ENCODE results near the gene APBA1. TPM values are rescaled to one million over a fixed set of nuclear protein-coding genes. Genes with fewer than 3 reads are reported as not detected.

Gene APBA1
- polyA plus RNA-seq, 1 of the 3 experiments (the other 2 are of a cell fraction): 3.1 TPM

DNA sequence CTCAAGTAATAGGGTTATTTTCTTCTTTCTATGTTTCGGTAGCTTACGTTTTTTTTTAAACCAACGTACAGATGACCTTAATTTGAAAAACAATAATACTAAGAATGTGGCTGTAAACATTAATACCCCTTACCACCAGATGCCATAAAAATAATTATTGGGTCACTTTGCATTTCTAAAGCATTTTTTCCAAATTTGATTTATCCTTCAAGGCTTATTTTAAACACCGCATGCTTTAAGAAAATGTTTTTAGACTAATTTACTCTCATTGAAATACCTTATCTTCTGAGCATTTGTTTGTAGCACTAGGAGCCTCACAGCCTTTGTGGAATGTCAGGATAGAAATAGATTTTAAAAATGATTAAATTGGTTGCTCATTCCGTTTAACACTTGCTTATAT, 5.8 kb upstream of the APBA1 start:
- 80% methylated on average over 5 of the region's 5 CpGs for WGBS (ENCODE audit: low lambda C conversion rate)
- Histone ChIP-seq H3K27ac (ENCODE audit: low read depth in 2 of 2, low read length in 1 of 2) (no peak overlapping the region), H3K36me3 (replicated peaks in 1 of 2; ENCODE audit: control insufficient read depth in 1 of 2, insufficient read depth in 2 of 2, low read length in 1 of 2) (no peaks in the 10 kb centered on the region), H4K20me1 (ENCODE audit: insufficient read depth) (no peaks in the 10 kb centered on the region), H3K9ac (no peak overlapping the region), H3K4me1 (ENCODE audit: control insufficient read depth in 1 of 2, insufficient read depth in 2 of 2, low read depth in 1 of 2, low read length in 1 of 2) (peaks cover 4 to 36% of the 10 kb centered on the region in 2 experiments; a peak in 3 of 4 replicates), H3K79me2 (ENCODE audit: insufficient read depth) (no peaks in the 10 kb centered on the region), H3K4me2 (no peak overlapping the region), H2AFZ (ENCODE audit: low read depth) (no peak overlapping the region), H3K27me3 (ENCODE audit: insufficient read depth) (no peaks in the 10 kb centered on the region), H3K4me3 (ENCODE audit: low read depth in 2 of 2, low read length in 1 of 2) (no peak overlapping the region), H3K9me2 (no peaks in the 10 kb centered on the region), H3F3A (replicated peaks; ENCODE audit: insufficient read depth) (peaks cover 29% of the 10 kb centered on the region), H3K9me3 (no peaks in the 10 kb centered on the region)
- no peak for DNase-seq
- ChIA-PET CTCF (no interaction called here), POLR2A (no interaction called here)
- TF ChIP-seq, protein P1, sequence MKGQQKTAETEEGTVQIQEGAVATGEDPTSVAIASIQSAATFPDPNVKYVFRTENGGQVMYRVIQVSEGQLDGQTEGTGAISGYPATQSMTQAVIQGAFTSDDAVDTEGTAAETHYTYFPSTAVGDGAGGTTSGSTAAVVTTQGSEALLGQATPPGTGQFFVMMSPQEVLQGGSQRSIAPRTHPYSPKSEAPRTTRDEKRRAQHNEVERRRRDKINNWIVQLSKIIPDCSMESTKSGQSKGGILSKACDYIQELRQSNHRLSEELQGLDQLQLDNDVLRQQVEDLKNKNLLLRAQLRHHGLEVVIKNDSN (IDR thresholded peaks at IDR 0.05; ENCODE audit: borderline replicate concordance, low read depth): no peak
- TF ChIP-seq POLR2AphosphoS5 (IDR thresholded peaks at IDR 0.05; ENCODE audit: low read depth, low read length) (no peak), GABPA (IDR thresholded peaks at IDR 0.05; ENCODE audit: low read depth) (no peak), YY1 (IDR thresholded peaks at IDR 0.05; ENCODE audit: low read depth) (no peak), RXRA (IDR thresholded peaks at IDR 0.05; ENCODE audit: borderline replicate concordance, low read depth) (no peak), FOSL2 (IDR thresholded peaks at IDR 0.05; ENCODE audit: borderline replicate concordance, low read depth) (no peak), RAD21 (IDR thresholded peaks at IDR 0.05; ENCODE audit: low read length) (no peak), MXI1 (IDR thresholded peaks at IDR 0.05; ENCODE audit: low read depth, low read length) (no peak), FOXM1 (IDR thresholded peaks at IDR 0.05; ENCODE audit: low read depth) (no peak), JUND (IDR thresholded peaks at IDR 0.05) (no peak), NRF1 (IDR thresholded peaks at IDR 0.05; ENCODE audit: low read depth, low read length) (no peak), GATA2 (CRISPR knock-in tag; IDR thresholded peaks at IDR 0.05) (no peak), MEF2A (IDR thresholded peaks at IDR 0.05; ENCODE audit: borderline replicate concordance, low read depth) (no peak)
- TF ChIP-seq, protein P2, sequence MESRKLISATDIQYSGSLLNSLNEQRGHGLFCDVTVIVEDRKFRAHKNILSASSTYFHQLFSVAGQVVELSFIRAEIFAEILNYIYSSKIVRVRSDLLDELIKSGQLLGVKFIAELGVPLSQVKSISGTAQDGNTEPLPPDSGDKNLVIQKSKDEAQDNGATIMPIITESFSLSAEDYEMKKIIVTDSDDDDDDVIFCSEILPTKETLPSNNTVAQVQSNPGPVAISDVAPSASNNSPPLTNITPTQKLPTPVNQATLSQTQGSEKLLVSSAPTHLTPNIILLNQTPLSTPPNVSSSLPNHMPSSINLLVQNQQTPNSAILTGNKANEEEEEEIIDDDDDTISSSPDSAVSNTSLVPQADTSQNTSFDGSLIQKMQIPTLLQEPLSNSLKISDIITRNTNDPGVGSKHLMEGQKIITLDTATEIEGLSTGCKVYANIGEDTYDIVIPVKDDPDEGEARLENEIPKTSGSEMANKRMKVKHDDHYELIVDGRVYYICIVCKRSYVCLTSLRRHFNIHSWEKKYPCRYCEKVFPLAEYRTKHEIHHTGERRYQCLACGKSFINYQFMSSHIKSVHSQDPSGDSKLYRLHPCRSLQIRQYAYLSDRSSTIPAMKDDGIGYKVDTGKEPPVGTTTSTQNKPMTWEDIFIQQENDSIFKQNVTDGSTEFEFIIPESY (IDR thresholded peaks at IDR 0.05; ENCODE audit: borderline replicate concordance, low read depth): no peak
- TF ChIP-seq, protein P3, sequence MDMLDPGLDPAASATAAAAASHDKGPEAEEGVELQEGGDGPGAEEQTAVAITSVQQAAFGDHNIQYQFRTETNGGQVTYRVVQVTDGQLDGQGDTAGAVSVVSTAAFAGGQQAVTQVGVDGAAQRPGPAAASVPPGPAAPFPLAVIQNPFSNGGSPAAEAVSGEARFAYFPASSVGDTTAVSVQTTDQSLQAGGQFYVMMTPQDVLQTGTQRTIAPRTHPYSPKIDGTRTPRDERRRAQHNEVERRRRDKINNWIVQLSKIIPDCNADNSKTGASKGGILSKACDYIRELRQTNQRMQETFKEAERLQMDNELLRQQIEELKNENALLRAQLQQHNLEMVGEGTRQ (IDR thresholded peaks at IDR 0.05; ENCODE audit: borderline replicate concordance, low read depth, low read length): no peak
- TF ChIP-seq, protein P4, sequence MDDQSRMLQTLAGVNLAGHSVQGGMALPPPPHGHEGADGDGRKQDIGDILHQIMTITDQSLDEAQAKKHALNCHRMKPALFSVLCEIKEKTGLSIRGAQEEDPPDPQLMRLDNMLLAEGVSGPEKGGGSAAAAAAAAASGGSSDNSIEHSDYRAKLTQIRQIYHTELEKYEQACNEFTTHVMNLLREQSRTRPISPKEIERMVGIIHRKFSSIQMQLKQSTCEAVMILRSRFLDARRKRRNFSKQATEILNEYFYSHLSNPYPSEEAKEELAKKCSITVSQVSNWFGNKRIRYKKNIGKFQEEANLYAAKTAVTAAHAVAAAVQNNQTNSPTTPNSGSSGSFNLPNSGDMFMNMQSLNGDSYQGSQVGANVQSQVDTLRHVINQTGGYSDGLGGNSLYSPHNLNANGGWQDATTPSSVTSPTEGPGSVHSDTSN (IDR thresholded peaks at IDR 0.05): no peak
- TF ChIP-seq, protein P5, sequence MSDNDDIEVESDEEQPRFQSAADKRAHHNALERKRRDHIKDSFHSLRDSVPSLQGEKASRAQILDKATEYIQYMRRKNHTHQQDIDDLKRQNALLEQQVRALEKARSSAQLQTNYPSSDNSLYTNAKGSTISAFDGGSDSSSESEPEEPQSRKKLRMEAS (IDR thresholded peaks at IDR 0.05; ENCODE audit: low read depth): no peak
